Embryonic facial prominence (tissue), 1 donor: Measurements from ENCODE around the gene SLC51B.
"Not testable (repeated sequence)": the region's sequence is repeated elsewhere in the genome, so short reads cannot be mapped to it uniquely, and the experiment has no call there.

Experiments
- DNase-seq: peaks from one replicate; pipeline ENCODE4 v3.0.0-alpha.2; 2016; ENCODE audit errors: extremely low spot score

Gene SLC51B

GRCh38 chr15:65083262-65083701 lies 38.1 kb downstream of the SLC51B start:
- DNase-seq = no peak

GRCh38 chr15:65084500-65085206 lies 39.5 kb downstream of the SLC51B start:
- no peak for DNase-seq

GRCh38 chr15:65085207-65085753 lies 40.1 kb downstream of the SLC51B start:
- DNase-seq = no peak

- no peak for DNase-seq
Measured at GRCh38 chr15:65085990-65086679, 40.9 kb downstream of the SLC51B start.

- no peak for DNase-seq
Measured at GRCh38 chr15:65086680-65087111, 41.5 kb downstream of the SLC51B start.

- no peak for DNase-seq
Measured at GRCh38 chr15:65087411-65087810, 42.2 kb downstream of the SLC51B start.

GRCh38 chr15:65087873-65088642 lies 42.9 kb downstream of the SLC51B start:
- DNase-seq = no peak

- DNase-seq = no peak
Measured at GRCh38 chr15:65088643-65089021, 43.4 kb downstream of the SLC51B start.

GRCh38 chr15:65089206-65089824 lies 44.1 kb downstream of the SLC51B start:
- no peak for DNase-seq

- no peak for DNase-seq
Measured at GRCh38 chr15:65091946-65092770, 47.0 kb downstream of the SLC51B start.

GRCh38 chr15:65092911-65093792 lies 48.0 kb downstream of the SLC51B start:
- no peak for DNase-seq

- not testable (repeated sequence) for DNase-seq
Measured at GRCh38 chr15:65093793-65094170, 48.6 kb downstream of the SLC51B start.

GRCh38 chr15:65094294-65094995 lies 49.3 kb downstream of the SLC51B start:
- no peak for DNase-seq

- no peak for DNase-seq
Measured at GRCh38 chr15:65095011-65095746, 50.0 kb downstream of the SLC51B start.

GRCh38 chr15:65095747-65096104 lies 50.5 kb downstream of the SLC51B start:
- DNase-seq = no peak

- no peak for DNase-seq
Measured at GRCh38 chr15:65096481-65097385, 51.5 kb downstream of the SLC51B start.

- no peak for DNase-seq
Measured at GRCh38 chr15:65097651-65098263, 52.6 kb downstream of the SLC51B start.
